Effector CD8-positive, alpha-beta T cell (primary cell): ENCODE measurements around the gene C22orf42.
"Not testable (repeated sequence)": the region's sequence is repeated elsewhere in the genome, so short reads cannot be mapped to it uniquely, and the experiment has no call there.

Source experiments
- DNase-seq: peaks from one replicate; lab custom pipeline; 2025; lab: John Stamatoyannopoulos, UW

Gene C22orf42

GRCh38 chr22:32185821-32186220 lies 26.7 kb upstream of the C22orf42 start:
- DNase-seq, result no peak

GRCh38 chr22:32183625-32184024 lies 24.5 kb upstream of the C22orf42 start:
- DNase-seq, result no peak

GRCh38 chr22:32181043-32181442 lies 21.9 kb upstream of the C22orf42 start:
- DNase-seq, result no peak

- DNase-seq, result no peak
These were observed 18.2 kb upstream of the C22orf42 start for GRCh38 chr22:32177221-32177765.

GRCh38 chr22:32175683-32176644 lies 16.9 kb upstream of the C22orf42 start:
- DNase-seq, result no peak

- DNase-seq, result no peak
These were observed 16.0 kb upstream of the C22orf42 start for GRCh38 chr22:32175115-32175514.

- DNase-seq, result no peak
These were observed 6.6 kb upstream of the C22orf42 start for GRCh38 chr22:32165681-32166080.

- no peak for DNase-seq
These were observed 5.2 kb upstream of the C22orf42 start for GRCh38 chr22:32164075-32164860.

GRCh38 chr22:32160411-32160810 lies 1.3 kb upstream of the C22orf42 start:
- not testable (repeated sequence) for DNase-seq

- not testable (repeated sequence) for DNase-seq
These were observed 1.5 kb downstream of the C22orf42 start for GRCh38 chr22:32157632-32158031.

GRCh38 chr22:32154727-32155126 lies 4.4 kb downstream of the C22orf42 start:
- not testable (repeated sequence) for DNase-seq

- DNase-seq, result not testable (repeated sequence)
These were observed 7.5 kb downstream of the C22orf42 start for GRCh38 chr22:32151641-32152040.

- not testable (repeated sequence) for DNase-seq
These were observed 8.5 kb downstream of the C22orf42 start for GRCh38 chr22:32150647-32151046.

- not testable (repeated sequence) for DNase-seq
These were observed 10.7 kb downstream of the C22orf42 start for GRCh38 chr22:32148372-32148771.

- DNase-seq, result not testable (repeated sequence)
These were observed 12.0 kb downstream of the C22orf42 start for GRCh38 chr22:32147128-32147527.

GRCh38 chr22:32144496-32145274 lies 14.4 kb downstream of the C22orf42 start:
- DNase-seq, result no peak

GRCh38 chr22:32142600-32142999 lies 16.5 kb downstream of the C22orf42 start:
- DNase-seq, result no peak

GRCh38 chr22:32140688-32141087 lies 18.4 kb downstream of the C22orf42 start:
- not testable (repeated sequence) for DNase-seq

- DNase-seq, result not testable (repeated sequence)
These were observed 20.5 kb downstream of the C22orf42 start for GRCh38 chr22:32138576-32138975.

GRCh38 chr22:32137731-32138324 lies 21.3 kb downstream of the C22orf42 start:
- peak; percentile 39 for DNase-seq

- not testable (repeated sequence) for DNase-seq
These were observed 22.2 kb downstream of the C22orf42 start for GRCh38 chr22:32136881-32137280.
